DMS 273 treated with DMSO at 0.1 percent for 48 hours (cell line): ENCODE data around the gene PRSS53.
"Not testable (repeated sequence)": the region's sequence is repeated elsewhere in the genome, so short reads cannot be mapped to it uniquely, and the experiment has no call there.

ENCODE experiments used
- DNase-seq: peaks from one replicate; lab custom pipeline; 2025; lab: John Stamatoyannopoulos, UW

Gene PRSS53

GRCh38 chr16:31088459-31089183, at the start of gene PRSS53:
PRSS53 (minus strand) TSS chr16:31088943; CDS start chr16:31088809, 134 bp downstream.
- DNase-seq, result no peak

GRCh38 chr16:31136822-31137499, 48.2 kb upstream of the PRSS53 start:
- not testable (repeated sequence) for DNase-seq

- no peak for DNase-seq
Observed at GRCh38 chr16:31136287-31136662, 47.5 kb upstream of the PRSS53 start.

- no peak for DNase-seq
Observed at GRCh38 chr16:31135535-31136286, 47.0 kb upstream of the PRSS53 start, which contains the start of gene PRSS8. PRSS8 (minus strand) TSS chr16:31135727; CDS start chr16:31135498, 229 bp downstream.

DNA sequence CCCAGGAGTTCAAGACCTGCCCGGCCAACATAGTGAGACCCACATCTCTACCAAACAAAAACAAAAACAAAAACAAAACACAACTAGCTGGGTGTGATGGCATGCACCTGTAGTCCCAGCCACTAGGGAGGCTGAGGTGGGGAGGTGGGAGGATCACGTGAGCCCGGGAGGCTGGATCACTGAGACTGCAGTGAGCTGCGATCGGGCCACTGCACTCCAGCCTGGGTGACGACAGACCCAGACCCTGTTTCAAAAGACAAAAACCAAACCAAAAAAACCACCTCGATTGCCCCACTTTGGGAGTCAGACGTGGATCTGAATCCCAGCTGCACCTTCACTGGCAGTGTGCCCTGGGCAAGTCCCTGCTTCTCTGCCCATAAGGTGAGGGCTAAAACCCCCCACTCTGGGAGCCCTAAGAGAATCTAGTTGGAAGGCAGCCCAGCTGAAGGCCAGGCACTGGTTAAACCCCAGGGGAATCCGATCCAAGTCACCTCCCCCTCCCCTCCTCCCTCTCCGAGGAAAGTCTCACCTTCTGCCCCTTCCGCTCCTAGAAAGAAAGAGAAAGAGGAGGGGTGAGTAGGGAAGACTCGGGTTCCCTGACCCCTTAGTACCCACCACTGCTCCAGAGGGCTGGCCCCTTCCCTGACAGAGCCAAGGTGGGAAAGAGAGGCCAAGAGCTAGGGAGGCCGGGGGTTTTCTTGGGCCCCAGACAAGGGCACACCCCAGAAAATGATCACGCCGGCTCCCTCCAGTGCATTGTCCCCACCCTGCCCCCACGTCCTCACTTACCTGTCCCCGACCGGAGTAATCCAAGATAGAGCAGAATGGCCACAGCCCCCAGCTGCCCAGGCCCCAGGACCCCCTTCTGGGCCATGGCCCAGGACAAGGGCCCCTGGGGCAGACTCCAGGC, 46.1 kb upstream of the PRSS53 start:
- peak; percentile 12 for DNase-seq

GRCh38 chr16:31134091-31134571, 45.4 kb upstream of the PRSS53 start:
- DNase-seq, result no peak

DNA sequence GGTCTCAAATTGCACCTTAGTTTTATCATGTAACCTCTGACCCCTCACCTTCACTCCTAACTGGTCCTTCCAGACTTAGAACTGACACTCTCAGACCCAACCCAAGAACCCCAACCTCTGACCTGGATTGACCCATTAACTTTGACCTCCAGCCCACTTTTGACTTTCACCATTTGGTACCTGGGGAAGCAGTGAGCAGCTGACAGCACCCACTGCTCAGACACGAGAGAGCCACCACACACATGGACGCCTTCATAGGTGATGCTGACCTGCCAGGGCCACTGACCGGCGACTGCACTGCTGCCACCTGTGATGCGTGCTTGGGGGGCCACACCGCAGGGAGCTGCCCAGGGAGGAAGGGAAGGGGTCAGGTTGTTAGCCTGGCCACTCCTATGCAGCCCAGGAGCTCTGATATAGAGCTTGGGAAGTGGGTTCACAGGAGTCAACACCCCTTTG, 44.3 kb upstream of the PRSS53 start:
- no peak for DNase-seq

DNA sequence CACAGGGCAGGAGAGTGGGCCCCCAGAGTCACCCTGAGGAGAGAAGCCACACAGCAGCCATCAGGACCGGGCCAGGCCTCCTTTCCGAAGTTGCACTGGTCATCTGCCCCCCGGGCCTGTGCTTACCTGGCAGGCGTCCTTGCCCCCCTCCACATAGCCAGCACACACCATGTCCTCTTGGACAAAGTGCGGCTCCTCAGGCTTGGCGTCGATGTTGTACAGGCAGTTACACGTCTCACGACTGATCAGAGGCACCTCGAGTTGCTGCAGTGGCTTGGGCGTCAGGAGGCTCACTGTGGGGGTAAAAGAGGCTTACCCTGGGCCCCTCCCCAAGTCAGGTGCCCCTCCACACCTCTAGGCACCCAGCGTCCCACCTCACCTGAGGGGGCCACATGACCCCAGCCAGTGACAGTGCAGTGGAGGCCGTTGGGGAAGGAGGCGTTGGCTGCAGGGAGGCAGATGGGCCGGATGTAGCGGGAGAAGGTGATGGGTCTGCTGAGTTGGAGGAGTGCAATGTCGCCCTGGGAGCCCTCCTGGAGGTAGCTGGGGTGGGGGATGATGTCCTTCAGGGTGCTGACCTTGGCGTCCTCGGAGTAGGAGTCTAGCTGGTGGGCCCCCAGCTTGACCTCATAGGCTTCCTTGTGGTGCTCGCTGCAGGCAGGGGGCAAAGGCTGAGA, 43.7 kb upstream of the PRSS53 start:
- no peak for DNase-seq

GRCh38 chr16:31131841-31132271, 43.1 kb upstream of the PRSS53 start:
- DNase-seq, result no peak

DNA sequence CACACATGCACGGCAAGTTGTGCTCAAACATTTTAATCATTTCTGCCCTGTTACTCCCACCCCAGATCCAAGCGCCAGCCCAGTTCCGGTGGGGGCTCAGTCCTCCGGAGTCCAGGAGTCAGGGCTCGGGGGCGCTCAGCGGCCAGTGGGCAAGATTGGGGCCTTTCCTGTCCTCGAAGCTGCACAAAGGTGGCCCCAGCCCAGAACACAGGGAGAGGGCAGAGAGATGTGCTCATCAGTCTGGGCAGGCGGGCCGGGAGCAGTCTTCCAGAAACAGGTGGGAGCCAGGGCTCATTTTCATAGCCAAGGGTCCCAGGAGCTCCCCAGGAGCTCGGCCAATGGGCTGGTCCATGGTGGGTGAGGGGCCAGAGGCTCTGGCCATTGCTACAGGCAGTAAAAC, 42.7 kb upstream of the PRSS53 start:
- no peak for DNase-seq

DNA sequence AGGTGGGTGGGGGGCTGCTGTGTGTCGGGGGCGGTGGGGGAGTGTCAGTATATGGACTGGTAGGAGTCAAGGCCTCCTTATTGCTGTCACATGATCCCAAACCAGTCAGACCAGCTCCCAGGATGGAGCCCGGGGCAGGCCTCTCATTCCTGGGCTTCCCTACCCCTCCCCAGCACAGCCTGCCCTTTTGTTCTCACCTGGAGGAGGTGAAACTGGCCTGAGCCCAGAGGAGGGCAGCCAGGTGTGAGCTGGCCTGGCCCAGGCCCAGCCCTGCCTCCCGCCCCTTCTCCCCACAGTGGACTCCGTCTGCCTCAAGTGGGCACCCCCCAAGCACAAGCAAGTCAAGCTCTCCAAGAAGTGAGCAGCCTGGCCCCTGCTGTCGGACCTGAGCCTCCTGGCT, 42.2 kb upstream of the PRSS53 start:
- DNase-seq, result no peak

GRCh38 chr16:31130336-31130891, 41.7 kb upstream of the PRSS53 start:
- no peak for DNase-seq

- no peak for DNase-seq
Observed at GRCh38 chr16:31129568-31130335, 41.0 kb upstream of the PRSS53 start.

GRCh38 chr16:31128711-31129567, 40.2 kb upstream of the PRSS53 start:
- DNase-seq, result no peak

DNA sequence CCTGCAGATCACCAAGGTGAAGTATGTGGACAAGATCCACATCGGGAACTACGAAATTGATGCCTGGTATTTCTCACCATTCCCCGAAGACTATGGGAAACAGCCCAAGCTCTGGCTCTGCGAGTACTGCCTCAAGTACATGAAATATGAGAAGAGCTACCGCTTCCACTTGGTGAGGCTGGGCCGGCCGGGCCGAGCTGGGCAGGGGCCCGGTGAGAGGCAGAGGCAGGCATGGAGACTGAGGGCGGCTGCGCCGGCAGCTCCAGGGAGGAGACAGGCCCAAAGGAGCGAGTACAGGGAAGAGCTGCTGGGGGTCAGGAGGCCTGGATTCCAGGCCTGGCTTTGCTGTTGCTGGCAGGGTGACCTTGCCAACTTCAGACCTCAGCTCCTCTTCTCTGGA, 38.4 kb upstream of the PRSS53 start:
- no peak for DNase-seq

DNA sequence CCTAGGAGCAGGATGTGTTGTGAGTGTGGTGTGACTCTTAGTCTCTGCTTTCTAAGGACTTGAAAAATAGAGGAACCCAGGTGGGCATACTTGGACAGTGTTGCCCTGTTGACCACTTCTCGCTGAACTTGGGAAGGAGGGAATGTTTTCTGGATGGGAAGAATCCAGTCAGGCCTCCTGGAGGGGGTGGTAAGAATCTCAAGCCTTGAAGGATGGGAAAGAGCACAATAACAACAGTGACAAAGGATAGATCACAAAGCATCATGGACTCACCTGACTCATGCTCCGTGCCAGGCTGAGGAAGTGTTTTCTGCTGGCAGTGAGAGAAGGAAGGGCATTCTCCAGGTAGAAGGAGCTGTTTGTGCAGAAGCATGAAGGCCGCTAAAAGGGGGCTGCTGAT, 37.1 kb upstream of the PRSS53 start:
- DNase-seq, result no peak

DNA sequence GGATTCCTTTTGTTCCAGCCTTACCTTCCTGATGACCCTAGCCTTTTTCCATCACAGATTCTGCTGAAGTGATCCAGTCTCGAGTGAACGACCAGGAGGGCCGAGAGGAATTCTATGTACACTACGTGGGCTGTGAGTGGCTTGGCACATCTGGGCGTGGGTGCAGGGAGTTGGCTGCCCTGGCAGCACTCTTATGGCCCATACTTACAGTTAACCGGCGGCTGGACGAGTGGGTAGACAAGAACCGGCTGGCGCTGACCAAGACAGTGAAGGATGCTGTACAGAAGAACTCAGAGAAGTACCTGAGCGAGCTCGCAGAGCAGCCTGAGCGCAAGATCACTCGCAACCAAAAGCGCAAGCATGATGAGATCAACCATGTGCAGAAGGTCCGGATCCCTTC, 31.4 kb upstream of the PRSS53 start:
- DNase-seq, result no peak

- DNase-seq, result no peak
Observed at GRCh38 chr16:31118223-31119155, 29.7 kb upstream of the PRSS53 start.
